SU-DHL-6 (cell line): ENCODE measurements around the gene LRTM2.

Experiments
- H2AFZ ChIP-seq: fragments of 200-600 bp; sonication (generic); 2 replicates; pipeline ENCODE4 v1.6.1; 2014; ENCODE audit warnings: low read depth, mild to moderate bottlenecking, moderate library complexity, mixed read lengths, antibody characterized with exemption, low read length; ENCODE audit not compliant: severe bottlenecking
- H3F3A ChIP-seq: fragments of 200-600 bp; shearing (Covaris generic); 2 replicates; pipeline ENCODE4 v1.6.0; 2016; ENCODE audit warnings: antibody characterized with exemption, mild to moderate bottlenecking; ENCODE audit not compliant: insufficient read depth
- H3K27ac ChIP-seq: fragments of 200-600 bp; sonication (generic); 2 replicates; pipeline ENCODE4 v1.5.1; 2016; ENCODE audit warnings: low read depth, mild to moderate bottlenecking, low read length, moderate library complexity, mixed read lengths
- H3K27me3 ChIP-seq: fragments of 200-600 bp; sonication (generic), shearing (Covaris generic); 2 replicates; pipeline ENCODE4 v1.6.0; 2014; ENCODE audit warnings: mild to moderate bottlenecking, low read length
- H3K36me3 ChIP-seq: fragments of 200-600 bp; sonication (generic); 2 replicates; pipeline ENCODE4 v1.6.1; 2014; ENCODE audit warnings: mild to moderate bottlenecking, low read length, mixed read lengths
- H3K4me2 ChIP-seq: fragments of 300-600, 200-600 bp; shearing (Covaris generic), sonication (generic); 2 replicates; pipeline ENCODE4 v1.6.0; 2014; ENCODE audit warnings: low read length, low read depth, mild to moderate bottlenecking; ENCODE audit not compliant: poor library complexity, severe bottlenecking
- H3K4me3 ChIP-seq: fragments of 200-600 bp; sonication (generic); 2 replicates; pipeline ENCODE4 v1.5.1; 2014; ENCODE audit warnings: antibody characterized with exemption, low read length, mild to moderate bottlenecking, mixed read lengths; ENCODE audit not compliant: insufficient read depth, poor library complexity, severe bottlenecking
- H3K79me2 ChIP-seq: fragments of 200-600 bp; sonication (generic); 2 replicates; pipeline ENCODE4 v1.6.1; 2014; ENCODE audit warnings: mild to moderate bottlenecking, low read length, moderate library complexity; ENCODE audit not compliant: insufficient read depth
- H3K9ac ChIP-seq: fragments of 200-600 bp; sonication (generic); 2 replicates; pipeline ENCODE4 v1.7.0; 2014; ENCODE audit warnings: mild to moderate bottlenecking, low read length
- H3K9me2 ChIP-seq: fragments of 200-600 bp; sonication (generic); replicated peaks from 2 replicates; pipeline ENCODE4 v1.6.1; 2014; ENCODE audit warnings: low read length; ENCODE audit not compliant: insufficient read depth
- H3K9me3 ChIP-seq: fragments of 200-600 bp; sonication (generic); 2 replicates; pipeline ENCODE4 v1.6.1; 2014; ENCODE audit warnings: low read length, mixed read lengths; ENCODE audit not compliant: insufficient read depth
- H4K20me1 ChIP-seq: fragments of 200-600 bp; sonication (generic); 2 replicates; pipeline ENCODE4 v1.6.1; 2014; ENCODE audit warnings: low read depth, mild to moderate bottlenecking, antibody characterized with exemption, low read length, moderate library complexity, mixed read lengths
- CTCF ChIP-seq: fragments of 200-600 bp; sonication (generic); IDR thresholded peaks from one replicate; pipeline ENCODE4 v1.5.1; 2017; ENCODE audit warnings: antibody characterized with exemption, mild to moderate bottlenecking, low read length, moderate library complexity; ENCODE audit not compliant: insufficient read depth, poor library complexity, severe bottlenecking
- EZH2phosphoT487 ChIP-seq: fragments of 200-600 bp; sonication (generic), shearing (Covaris generic); conservative IDR thresholded peaks from 2 replicates; pipeline ENCODE4 v1.6.1; 2018; ENCODE audit warnings: mild to moderate bottlenecking, antibody characterized with exemption, low read length, moderate library complexity, mixed read lengths

The LRTM2 gene

GRCh38 chr12:1879633-1880032, 59.3 kb downstream of the LRTM2 start:
- no peaks in the 10 kb centered on the region for H4K20me1 ChIP-seq
- no peaks in the 10 kb centered on the region for H3F3A ChIP-seq
- no peak overlapping the region for H3K27ac ChIP-seq
- H3K4me2 ChIP-seq, result no peak overlapping the region
- H3K27me3 ChIP-seq, result no peaks in the 10 kb centered on the region
- H3K9me2 ChIP-seq, result no peaks in the 10 kb centered on the region
- H3K36me3 ChIP-seq, result no peaks in the 10 kb centered on the region
- H3K4me3 ChIP-seq, result no peak overlapping the region
- H3K79me2 ChIP-seq, result no peaks in the 10 kb centered on the region
- no peak overlapping the region for H3K9ac ChIP-seq
- TF ChIP-seq EZH2phosphoT487 (no peak), CTCF (no peak)
- no peak overlapping the region for H2AFZ ChIP-seq
- H3K9me3 ChIP-seq, result no peaks in the 10 kb centered on the region

GRCh38 chr12:1880153-1880845, 59.9 kb downstream of the LRTM2 start:
- no peaks in the 10 kb centered on the region for H3K9me2 ChIP-seq
- no peak overlapping the region for H3K4me3 ChIP-seq
- no peaks in the 10 kb centered on the region for H3K9me3 ChIP-seq
- H3K27me3 ChIP-seq, result no peaks in the 10 kb centered on the region
- H2AFZ ChIP-seq, result no peak overlapping the region
- no peaks in the 10 kb centered on the region for H3K79me2 ChIP-seq
- TF ChIP-seq CTCF (no peak), EZH2phosphoT487 (no peak)
- H3F3A ChIP-seq, result no peaks in the 10 kb centered on the region
- H4K20me1 ChIP-seq, result no peaks in the 10 kb centered on the region
- no peak overlapping the region for H3K27ac ChIP-seq
- no peaks in the 10 kb centered on the region for H3K36me3 ChIP-seq
- no peak overlapping the region for H3K9ac ChIP-seq
- no peak overlapping the region for H3K4me2 ChIP-seq

DNA sequence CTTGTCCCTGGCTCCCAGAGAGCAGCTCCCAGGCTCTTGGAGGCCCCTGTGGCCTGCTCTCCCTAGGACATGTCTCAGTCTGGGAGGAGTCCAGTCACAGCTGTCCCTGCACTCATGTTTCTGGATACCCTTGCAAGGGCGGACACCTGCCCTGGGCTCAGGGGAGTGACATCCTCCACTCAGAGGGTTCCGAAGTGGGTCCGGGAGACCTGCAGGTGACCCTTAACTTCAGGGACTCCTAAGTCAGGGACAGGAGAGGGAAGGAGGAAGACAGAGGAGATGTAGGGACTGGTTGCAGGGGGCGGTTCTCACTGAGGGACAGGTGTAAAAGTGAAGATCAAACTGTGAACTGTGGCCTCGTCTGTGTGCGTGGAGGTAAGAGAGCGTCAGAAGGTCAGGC, 60.5 kb downstream of the LRTM2 start:
- H3K9ac ChIP-seq, result no peak overlapping the region
- H2AFZ ChIP-seq, result no peak overlapping the region
- no peak overlapping the region for H3K4me3 ChIP-seq
- no peaks in the 10 kb centered on the region for H3K79me2 ChIP-seq
- no peaks in the 10 kb centered on the region for H3K9me2 ChIP-seq
- no peaks in the 10 kb centered on the region for H3F3A ChIP-seq
- no peak overlapping the region for H3K4me2 ChIP-seq
- no peaks in the 10 kb centered on the region for H3K36me3 ChIP-seq
- H3K27ac ChIP-seq, result no peak overlapping the region
- H4K20me1 ChIP-seq, result no peaks in the 10 kb centered on the region
- no peaks in the 10 kb centered on the region for H3K27me3 ChIP-seq
- TF ChIP-seq CTCF (no peak), EZH2phosphoT487 (no peak)
- H3K9me3 ChIP-seq, result no peaks in the 10 kb centered on the region
